GM18867 (cell line): ENCODE data around the gene AATK.

Experiments
- ATAC-seq: cut with Tn5 transposase; IDR thresholded peaks from one replicate; pipeline ENCODE4 v1.9.1; 2021; ENCODE audit warnings: mild to moderate bottlenecking, moderate library complexity; ENCODE audit not compliant: unreplicated experiment

Gene AATK

DNA sequence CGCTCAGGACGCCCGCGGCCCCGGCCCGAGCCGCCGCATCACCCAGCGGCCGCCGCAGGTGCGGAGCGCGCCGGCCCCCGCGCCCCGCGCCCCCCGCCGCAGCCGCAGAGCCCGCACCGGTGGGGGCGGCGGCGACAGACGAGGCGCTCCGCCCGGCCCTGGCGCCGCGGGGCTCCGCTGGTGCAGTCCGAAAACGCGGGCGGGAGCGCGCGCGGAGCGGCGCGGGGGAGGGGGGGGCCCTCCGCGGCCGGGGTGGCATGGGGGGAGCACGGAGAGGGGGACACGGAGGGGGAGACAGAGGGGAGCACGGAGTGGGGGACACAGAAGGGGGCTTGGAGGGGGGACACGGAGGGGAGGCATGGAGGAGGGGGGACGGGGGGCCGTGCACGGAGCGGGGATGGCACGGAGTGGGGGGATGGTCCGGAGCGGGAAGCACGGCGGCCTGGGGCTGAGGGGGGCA is at the start of gene AATK:
Gene AATK (minus strand): TSS at position 189 of the 460 bp plus-strand sequence. CDS start 229 bp downstream, outside the sequence.
- no peak for ATAC-seq

- no peak for ATAC-seq
Measured at GRCh38 chr17:81213978-81214377, 48.0 kb upstream of the AATK start.

GRCh38 chr17:81212365-81212764 is 46.3 kb upstream of the AATK start:
- no peak for ATAC-seq

GRCh38 chr17:81210868-81211267 is 44.8 kb upstream of the AATK start:
- ATAC-seq: no peak

- no peak for ATAC-seq
Measured at GRCh38 chr17:81210466-81210865, 44.4 kb upstream of the AATK start.

DNA sequence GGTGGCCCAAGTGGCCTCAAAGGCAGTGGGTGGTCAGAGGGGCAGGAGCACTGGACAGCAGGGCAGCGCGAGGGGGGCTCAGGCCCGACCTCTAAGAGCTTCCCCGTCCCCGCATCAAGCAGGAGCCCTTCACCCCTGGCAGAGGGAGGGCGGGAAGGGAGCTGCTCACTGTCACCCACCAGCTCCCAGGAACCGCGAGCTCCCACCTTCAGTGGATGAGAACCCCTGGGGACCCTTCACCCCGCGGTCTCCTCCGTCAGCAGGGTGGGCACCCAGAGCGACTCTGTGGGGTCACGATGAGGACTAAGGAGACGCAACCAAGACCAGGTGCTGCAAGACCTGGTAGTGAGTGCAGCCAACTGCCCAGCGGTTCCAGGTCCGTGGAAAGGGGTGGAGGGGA is 43.1 kb upstream of the AATK start:
- no peak for ATAC-seq

GRCh38 chr17:81208651-81209050 is 42.6 kb upstream of the AATK start:
- ATAC-seq: no peak

- ATAC-seq: no peak
Measured at GRCh38 chr17:81207610-81208581, 41.9 kb upstream of the AATK start.

DNA sequence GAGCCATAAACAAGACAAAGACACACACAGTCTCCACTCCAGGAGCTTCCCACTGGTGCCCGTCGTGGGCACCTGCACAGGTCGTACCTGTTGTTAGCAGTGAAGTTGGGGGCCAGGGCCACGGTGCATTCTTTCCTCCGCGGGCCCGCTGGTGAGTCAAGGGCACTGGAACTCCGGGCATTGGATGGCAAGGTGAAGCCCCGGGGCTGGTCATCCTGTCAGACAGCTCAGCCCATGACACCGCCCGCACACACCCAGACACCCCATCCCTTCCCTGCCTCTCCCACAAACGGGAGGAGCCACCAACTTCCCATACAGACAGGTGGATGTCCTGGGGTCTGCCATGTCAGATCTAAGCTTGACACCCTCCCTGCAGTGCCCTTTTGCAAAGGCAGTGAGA is 40.6 kb upstream of the AATK start:
- no peak for ATAC-seq

DNA sequence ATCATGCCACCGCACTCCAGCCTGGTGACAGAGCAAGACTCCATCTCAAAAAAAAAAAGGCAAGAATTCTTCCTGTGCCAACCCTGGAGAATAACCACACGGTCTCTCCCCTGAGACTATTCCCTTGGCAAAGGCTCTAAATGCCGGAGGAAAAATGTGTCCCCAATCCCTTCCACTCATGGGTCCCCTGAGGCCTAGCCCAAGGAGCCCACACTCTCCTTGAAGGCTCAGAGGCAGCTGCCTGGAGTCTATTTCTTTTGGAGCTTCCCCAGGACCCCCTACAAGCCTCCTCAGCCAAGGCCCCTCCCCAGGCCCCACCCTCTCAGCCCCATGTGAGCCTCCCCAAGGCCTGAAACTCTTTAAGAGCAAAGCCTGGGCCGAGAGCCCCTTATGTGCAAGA is 40.1 kb upstream of the AATK start:
- no peak for ATAC-seq

DNA sequence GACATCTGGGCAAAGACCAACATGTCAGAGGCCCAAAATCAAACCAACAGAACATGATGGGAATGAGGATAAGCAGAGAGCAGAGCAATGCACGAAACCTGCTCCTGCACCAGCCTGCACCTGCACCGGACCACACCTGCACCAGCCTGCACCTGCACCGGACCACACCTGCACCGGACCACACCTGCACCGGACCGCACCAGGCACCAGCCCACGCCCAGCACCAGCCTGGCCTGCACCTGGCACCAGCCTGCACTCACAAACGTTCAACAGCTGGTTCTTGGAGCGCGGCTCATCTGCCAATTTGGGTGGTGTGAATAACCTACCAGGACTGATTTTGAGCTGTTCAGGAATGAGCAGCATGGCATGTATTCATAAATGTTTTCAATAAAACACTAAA is 38.6 kb upstream of the AATK start:
- ATAC-seq: no peak

DNA sequence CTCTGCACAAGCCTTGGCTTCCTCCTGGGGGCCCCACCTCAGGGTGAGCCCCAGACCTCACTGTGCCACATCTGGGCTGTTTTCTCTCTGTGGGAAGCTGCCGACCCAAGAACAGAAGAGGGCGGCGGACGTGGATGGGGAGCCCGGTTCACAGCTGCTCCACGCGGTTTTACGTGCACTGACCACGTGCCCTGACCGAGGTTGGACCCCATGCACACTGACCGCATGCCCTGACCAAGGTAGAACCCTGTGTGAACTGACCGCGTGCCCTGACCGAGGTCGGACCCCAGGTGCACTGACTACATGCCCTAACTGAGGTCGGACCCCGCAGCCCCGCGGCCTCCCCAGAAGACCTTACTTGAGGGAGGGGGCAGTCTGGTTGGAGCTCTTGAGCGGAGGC is 37.1 kb upstream of the AATK start:
- ATAC-seq: no peak

- ATAC-seq: no peak
Measured at GRCh38 chr17:81202318-81202717, 36.3 kb upstream of the AATK start.

GRCh38 chr17:81200695-81201580 is 34.9 kb upstream of the AATK start:
- ATAC-seq: no peak

GRCh38 chr17:81200201-81200600 is 34.2 kb upstream of the AATK start:
- ATAC-seq: no peak

- ATAC-seq: no peak
Measured at GRCh38 chr17:81199482-81199830, 33.4 kb upstream of the AATK start.

DNA sequence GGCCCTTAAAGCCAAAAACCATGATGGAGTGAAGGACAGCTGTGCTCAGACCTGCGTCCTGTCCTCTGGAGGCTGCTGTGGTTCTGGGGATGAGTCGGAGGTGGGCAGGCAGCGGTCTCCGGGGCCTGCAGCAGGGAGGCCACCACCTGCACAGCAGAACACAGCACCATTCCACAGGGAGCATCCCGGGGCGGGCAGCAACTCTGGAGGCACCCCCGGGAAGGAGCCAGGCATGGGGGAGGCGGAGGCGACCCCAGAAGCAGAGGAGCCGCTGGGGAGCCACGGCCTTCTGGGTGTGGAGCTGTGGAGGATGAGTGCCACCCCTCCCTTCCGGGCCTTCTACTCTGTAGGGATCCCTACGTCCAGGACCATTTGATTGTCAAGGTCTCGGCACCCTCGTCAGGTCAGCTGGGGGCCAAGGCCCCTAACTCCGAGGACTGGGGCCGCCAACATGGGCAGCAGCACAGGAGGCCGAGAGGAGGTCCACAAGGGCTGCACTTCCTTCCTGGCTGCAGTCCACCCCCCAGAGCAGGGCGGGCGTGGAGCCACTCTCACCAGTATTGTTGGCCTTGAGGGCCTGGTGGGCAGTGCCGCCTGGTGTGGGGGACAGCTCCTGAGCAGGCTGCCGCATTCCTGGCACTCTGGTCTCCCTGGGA is 32.9 kb upstream of the AATK start:
- no peak for ATAC-seq

DNA sequence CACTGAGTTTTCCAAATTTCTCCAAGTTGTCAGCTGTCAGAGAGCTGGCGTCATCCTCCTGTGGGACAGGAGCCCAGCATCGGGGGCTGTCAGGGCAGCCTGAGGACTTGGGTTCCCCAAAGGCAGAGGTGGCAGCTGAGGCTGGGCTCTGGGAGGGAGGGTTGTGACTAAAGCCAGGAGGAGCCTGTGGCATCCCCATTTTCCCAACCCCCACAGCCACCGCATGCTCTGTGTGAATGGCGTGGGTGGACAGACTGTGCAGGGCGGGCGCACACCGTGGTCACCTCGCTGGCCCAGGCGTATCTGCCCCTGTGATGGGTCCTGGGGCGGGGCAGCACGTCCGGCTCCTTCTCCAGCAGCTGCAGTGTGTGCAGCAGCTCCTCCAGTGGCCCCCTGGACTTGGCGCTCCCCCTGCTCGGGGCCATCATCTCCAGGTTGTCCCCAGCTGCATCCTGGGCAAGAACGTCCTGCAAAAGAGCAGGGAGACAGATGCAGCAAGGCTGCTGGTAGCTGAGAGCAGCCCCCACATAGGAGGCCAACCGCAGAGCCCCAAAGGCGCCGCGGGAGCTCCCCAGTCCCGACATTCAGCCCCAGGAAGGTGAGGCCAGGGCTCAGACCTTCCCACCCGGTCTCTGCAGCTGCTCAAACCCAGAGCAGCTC is 31.9 kb upstream of the AATK start:
- ATAC-seq: no peak

- ATAC-seq: no peak
Measured at GRCh38 chr17:81197409-81197795, 31.4 kb upstream of the AATK start.

DNA sequence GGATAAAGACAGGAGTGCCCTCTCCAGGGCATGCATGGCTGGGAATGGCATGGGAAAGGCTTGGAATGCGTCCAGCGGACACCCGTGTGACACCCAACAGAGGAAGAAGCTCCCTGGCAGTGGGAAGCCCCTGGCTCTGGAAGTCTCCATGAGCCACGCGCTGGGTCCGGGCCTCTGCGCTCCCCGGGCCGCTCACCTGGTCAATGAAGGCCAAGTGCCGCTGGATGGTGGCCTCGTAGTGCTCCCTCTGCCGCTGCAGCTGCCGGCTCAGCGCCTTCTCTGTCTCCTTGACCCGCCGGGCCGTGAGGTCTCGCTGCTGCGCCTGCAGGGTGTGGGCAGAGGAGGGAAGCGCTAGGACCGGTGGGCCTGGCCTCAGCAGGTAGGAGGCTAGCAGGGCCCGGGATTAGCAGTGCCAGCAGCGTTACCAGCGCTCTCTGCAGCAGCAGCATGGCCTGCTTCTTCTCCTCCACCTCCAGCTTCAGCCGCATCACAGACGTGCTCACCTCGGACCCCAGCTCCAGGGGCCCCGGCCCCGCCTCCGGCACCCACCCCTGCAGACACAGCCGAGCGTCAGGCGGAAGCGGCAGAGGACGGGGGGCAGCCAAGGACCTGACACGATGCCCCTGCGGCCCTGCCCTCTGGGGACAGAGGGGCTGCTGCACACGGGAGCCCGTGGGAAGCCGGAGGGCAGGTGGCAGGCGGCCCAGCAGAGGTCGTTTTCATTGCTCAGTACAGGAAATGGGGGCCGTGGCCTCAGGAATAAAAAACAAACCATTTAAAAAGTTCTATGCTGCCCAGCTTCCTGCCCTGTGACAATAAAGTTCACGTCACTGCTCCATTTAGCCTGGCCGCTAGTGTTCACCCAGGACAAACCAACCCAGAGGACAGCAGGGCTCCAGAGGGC is 30.7 kb upstream of the AATK start:
- ATAC-seq: no peak
